Right atrium auricular region (tissue), 2 donors: ENCODE results near the gene SH3GLB2. TPM values are rescaled to one million over a fixed set of nuclear protein-coding genes. Genes with fewer than 3 reads are reported as not detected.

Source experiments
- DNase-seq: peaks from one replicate; pipeline ENCODE4 v3.0.0-alpha.2; 2019; ENCODE audit warnings: low spot score
- H3K27ac ChIP-seq, 2 donors: fragments of 200-600 bp; sonication (generic); 1 replicate in 1 of 2; 2 replicates in 1 of 2; pipeline ENCODE4 v1.5.1; 2016 to 2019
- H3K27me3 ChIP-seq, 2 donors: fragments of 200-600 bp; sonication (generic); one replicate each; pipeline versions ENCODE4 v1.5.1 to v1.6.0; 2017 to 2019
- H3K36me3 ChIP-seq: fragments of 200-600 bp; sonication (generic); one replicate; pipeline ENCODE4 v1.5.1; 2016
- H3K4me1 ChIP-seq, 2 donors: fragments of 200-600 bp; sonication (generic); one replicate each; pipeline versions ENCODE4 v1.5.1 to v1.6.0; 2017 to 2019
- H3K4me3 ChIP-seq, 2 donors: fragments of 200-600 bp; sonication (generic); 1 replicate in 1 of 2; 2 replicates in 1 of 2; pipeline ENCODE4 v1.5.1; 2017 to 2019; ENCODE audit warnings: mild to moderate bottlenecking in 1 of 2, moderate library complexity in 1 of 2
- H3K9me3 ChIP-seq, 2 donors: fragments of 200-600 bp; sonication (generic); one replicate each; pipeline ENCODE4 v1.5.1; 2019
- total RNA-seq, 2 donors: library from RNA; depleted of rRNA; stranded (reverse); fragments of >200 nt; gene quantifications; one replicate each; pipeline ENCODE4 v1.1.0, GENCODE V29; 2016
- TF ChIP-seq, protein P1 (sequence below), 2 donors: fragments of 200-600 bp; sonication (generic); IDR thresholded peaks; one replicate each; pipeline ENCODE4 v1.5.1; 2019; ENCODE audit warnings: antibody characterized with exemption in 2 of 2

The SH3GLB2 gene
- total RNA-seq: 10 to 100 TPM; 25.6 to 41.3 TPM

GRCh38 chr9:129028192-129028966 lies at the start of gene SH3GLB2:
SH3GLB2 (minus strand) TSS chr9:129028331; CDS start chr9:129028154, 177 bp downstream.
- peak within 1 kb of the TSS; percentile 55 to 71 for H3K27ac ChIP-seq
- peak; percentile 93 for DNase-seq
- TF ChIP-seq, protein P1, sequence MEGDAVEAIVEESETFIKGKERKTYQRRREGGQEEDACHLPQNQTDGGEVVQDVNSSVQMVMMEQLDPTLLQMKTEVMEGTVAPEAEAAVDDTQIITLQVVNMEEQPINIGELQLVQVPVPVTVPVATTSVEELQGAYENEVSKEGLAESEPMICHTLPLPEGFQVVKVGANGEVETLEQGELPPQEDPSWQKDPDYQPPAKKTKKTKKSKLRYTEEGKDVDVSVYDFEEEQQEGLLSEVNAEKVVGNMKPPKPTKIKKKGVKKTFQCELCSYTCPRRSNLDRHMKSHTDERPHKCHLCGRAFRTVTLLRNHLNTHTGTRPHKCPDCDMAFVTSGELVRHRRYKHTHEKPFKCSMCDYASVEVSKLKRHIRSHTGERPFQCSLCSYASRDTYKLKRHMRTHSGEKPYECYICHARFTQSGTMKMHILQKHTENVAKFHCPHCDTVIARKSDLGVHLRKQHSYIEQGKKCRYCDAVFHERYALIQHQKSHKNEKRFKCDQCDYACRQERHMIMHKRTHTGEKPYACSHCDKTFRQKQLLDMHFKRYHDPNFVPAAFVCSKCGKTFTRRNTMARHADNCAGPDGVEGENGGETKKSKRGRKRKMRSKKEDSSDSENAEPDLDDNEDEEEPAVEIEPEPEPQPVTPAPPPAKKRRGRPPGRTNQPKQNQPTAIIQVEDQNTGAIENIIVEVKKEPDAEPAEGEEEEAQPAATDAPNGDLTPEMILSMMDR (IDR thresholded peaks at IDR 0.05): peak; percentile 80 to 93

DNA sequence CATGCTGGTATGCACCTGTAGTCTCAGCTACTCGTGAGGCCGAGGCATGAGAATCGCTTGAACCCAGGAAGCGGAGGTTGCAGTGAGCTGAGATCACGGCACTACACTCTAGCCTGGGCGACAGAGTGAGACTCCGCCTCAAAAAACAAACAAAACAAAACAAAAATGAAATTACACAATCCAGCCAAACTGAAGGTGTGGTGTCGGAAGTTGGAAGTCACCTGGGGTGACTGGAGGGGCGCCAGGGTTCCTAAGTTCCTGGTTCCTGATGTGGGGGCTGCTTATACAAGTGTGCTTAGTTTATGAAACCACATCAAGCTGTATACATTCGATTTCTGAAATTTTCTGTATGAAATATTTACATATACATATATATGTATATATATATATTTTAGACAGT lies 49.1 kb upstream of the SH3GLB2 start:
- TF ChIP-seq, protein P1 (IDR thresholded peaks at IDR 0.05): no peak
- Histone ChIP-seq H3K4me1 (peaks cover 0 to 16% of the 10 kb centered on the region in 2 donors), H3K27me3 (no peaks in the 10 kb centered on the region), H3K4me3 (no peak overlapping the region), H3K9me3 (no peaks in the 10 kb centered on the region), H3K36me3 (no peaks in the 10 kb centered on the region), H3K27ac (no peak overlapping the region)
- DNase-seq: no peak

More at GRCh38 chr9:129028192-129028966, at the start of gene SH3GLB2:
- no peaks in the 10 kb centered on the region for H3K9me3 ChIP-seq
- no peaks in the 10 kb centered on the region for H3K27me3 ChIP-seq
- H3K36me3 ChIP-seq: no peaks in the 10 kb centered on the region
- peak within 1 kb of the TSS; percentile 54 to 85 for H3K4me3 ChIP-seq
- H3K4me1 ChIP-seq: peaks cover 0 to 25% of the 10 kb centered on the region in 2 donors

DNA sequence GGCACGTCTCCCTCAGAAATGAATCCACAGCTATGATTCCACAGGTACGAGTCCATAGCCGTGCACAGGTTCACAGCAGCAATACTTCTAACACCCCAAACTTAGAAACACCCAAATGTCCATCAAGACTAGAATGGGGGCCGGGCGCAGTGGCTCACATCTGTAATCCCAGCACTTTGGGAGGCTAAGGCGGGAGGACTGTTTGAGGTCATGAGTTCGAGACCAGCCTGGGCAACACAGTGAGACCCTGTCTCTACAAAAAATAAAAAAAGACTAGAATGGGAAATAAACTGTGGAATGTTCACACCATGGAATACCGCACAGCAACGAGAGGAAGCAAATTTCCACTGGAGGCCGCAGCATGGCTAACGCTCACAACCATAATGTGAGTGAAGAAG lies 48.5 kb upstream of the SH3GLB2 start:
- H3K4me1 ChIP-seq: peaks cover 0 to 10% of the 10 kb centered on the region in 2 donors

DNA sequence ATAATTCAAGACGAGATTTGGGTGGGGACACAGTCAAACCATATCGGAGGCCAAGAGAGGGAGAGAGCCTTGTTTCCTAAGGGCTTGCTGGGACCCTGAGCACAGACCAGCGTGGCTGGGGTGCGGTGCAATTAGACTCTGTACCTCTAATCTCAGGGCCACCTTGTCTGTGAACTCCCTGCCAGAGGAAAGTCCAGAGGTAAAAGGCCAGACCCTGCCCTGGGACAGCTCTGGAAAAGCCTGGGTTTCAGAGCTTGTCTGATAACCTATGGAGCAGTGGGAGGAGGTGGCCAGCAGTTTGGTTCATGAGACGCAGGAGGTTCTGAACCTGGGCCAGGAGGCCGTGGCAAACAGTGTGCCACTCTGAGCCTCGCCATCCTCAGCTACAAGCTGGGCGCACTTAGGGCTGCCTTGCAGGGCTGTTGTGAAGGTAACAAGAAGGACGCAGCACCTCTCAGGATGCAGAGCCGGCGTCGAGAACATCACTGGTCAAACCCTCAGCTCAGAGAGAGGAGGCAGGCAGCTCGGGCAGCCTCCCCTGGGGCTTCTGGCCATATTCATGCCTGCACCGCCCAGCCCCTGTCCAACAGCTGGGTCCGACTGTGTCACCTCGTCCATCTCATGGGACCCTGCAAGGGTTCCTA lies 48.0 kb upstream of the SH3GLB2 start:
- Histone ChIP-seq H3K4me3 (no peak overlapping the region), H3K9me3 (no peaks in the 10 kb centered on the region), H3K36me3 (no peaks in the 10 kb centered on the region), H3K27ac (no peak overlapping the region), H3K27me3 (no peaks in the 10 kb centered on the region), H3K4me1 (peaks cover 0 to 8% of the 10 kb centered on the region in 2 donors)
- DNase-seq: no peak
- TF ChIP-seq, protein P1 (IDR thresholded peaks at IDR 0.05): no peak

More for the DNA sequence above, 48.5 kb upstream of the SH3GLB2 start:
- TF ChIP-seq, protein P1 (IDR thresholded peaks at IDR 0.05): no peak
- H3K27me3 ChIP-seq: no peaks in the 10 kb centered on the region
- H3K36me3 ChIP-seq: no peaks in the 10 kb centered on the region
- no peak overlapping the region for H3K4me3 ChIP-seq
- H3K9me3 ChIP-seq: no peaks in the 10 kb centered on the region
- no peak overlapping the region for H3K27ac ChIP-seq
- no peak for DNase-seq

DNA sequence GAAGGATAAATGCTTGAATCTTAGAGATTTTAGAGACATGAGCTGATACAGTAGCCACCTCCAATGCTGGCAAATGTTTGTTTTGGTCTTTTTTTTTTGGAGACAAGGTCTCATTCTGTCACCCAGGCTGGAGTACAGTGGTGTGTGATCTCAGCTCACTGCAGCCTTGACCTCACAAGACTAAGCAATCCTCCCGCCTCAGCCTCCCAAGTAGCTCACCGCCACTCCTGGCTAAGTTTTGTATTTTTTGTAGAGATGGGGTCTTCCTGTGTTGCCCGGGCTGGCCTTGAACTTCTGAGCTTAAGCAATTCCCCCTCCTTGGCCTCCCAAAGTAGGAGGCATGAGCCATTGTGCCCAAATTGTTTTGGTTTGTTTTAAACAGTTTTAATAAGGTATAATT lies 46.0 kb upstream of the SH3GLB2 start:
- no peaks in the 10 kb centered on the region for H3K36me3 ChIP-seq

More for the DNA sequence above, 46.0 kb upstream of the SH3GLB2 start:
- TF ChIP-seq, protein P1 (IDR thresholded peaks at IDR 0.05): no peak
- no peaks in the 10 kb centered on the region for H3K9me3 ChIP-seq
- H3K4me1 ChIP-seq: peaks cover 0 to 12% of the 10 kb centered on the region in 2 donors
- DNase-seq: no peak
- H3K27me3 ChIP-seq: no peaks in the 10 kb centered on the region
- no peak overlapping the region for H3K4me3 ChIP-seq
- no peak overlapping the region for H3K27ac ChIP-seq
